K562 (cell line): Measurements from ENCODE around the gene CDC20B. TPM values are rescaled to one million over a fixed set of nuclear protein-coding genes. Genes with fewer than 3 reads are reported as not detected.

ENCODE experiments used
- ATAC-seq: fragments of 200-7000 bp; cut with Tn5 transposase; 3 replicates; pipeline ENCODE4 v1.9.1; 2020; ENCODE audit warnings: moderate library complexity
- BruUV-seq: library from RNA; stranded (reverse); fragments of 400-500 nt; replicated peaks from 2 replicates; lab custom pipeline; 2021; lab: Mats Ljungman, UMichigan
- CTCF ChIA-PET: fragments of 300-600 bp; formaldehyde crosslinking; extraction: SDS; loops from one replicate; lab custom pipeline; 2021; ENCODE audit warnings: low intra/inter-chr PET ratio; lab: Yijun Ruan, JAX
- POLR2A ChIA-PET: fragments of 300-600, 350-650 bp; sonication (Branson Sonifier 250); formaldehyde crosslinking; extraction: SDS; loops from one replicate; lab custom pipeline; 2021; ENCODE audit warnings: antibody characterized with exemption, inconsistent platforms; lab: Yijun Ruan, JAX
- DNase-seq, 4 experiments: peaks; one replicate each; pipeline versions ENCODE4 v3.0.0 to v3.0.0-alpha.2; 2011 to 2018; ENCODE audit warnings: low spot score in 3 of 4, mixed read lengths in 3 of 4; ENCODE audit errors: extremely low read depth in 1 of 4
- FAIRE-seq: peaks from 2 replicates; lab custom pipeline; 2011; peaks lifted over from hg19 to GRCh38; lab: Jason Lieb, UNC
- H2AFZ ChIP-seq: 2 replicates; pipeline ENCODE4 v1.6.0; 2011; ENCODE audit warnings: low read depth, low read length, control low read depth, inconsistent platforms
- H3K27ac ChIP-seq: fragments of 200-600 bp; 3 replicates; pipeline ENCODE4 v1.8.0; 2011; ENCODE audit warnings: low read depth, mild to moderate bottlenecking, control low read depth, inconsistent platforms, low read length, moderate library complexity, mixed read lengths; ENCODE audit errors: extremely low read depth
- H3K27me3 ChIP-seq, 2 experiments: fragments of 300-600 bp in 1 of 2; 2 replicates in 1 of 2; 3 replicates in 1 of 2; pipeline versions ENCODE4 v1.6.0 to v1.8.0; 2011; ENCODE audit warnings: inconsistent platforms in 2 of 2, low read length in 2 of 2, mild to moderate bottlenecking in 1 of 2, mixed read lengths in 1 of 2, moderate library complexity in 1 of 2; ENCODE audit not compliant: control insufficient read depth in 2 of 2, insufficient read depth in 2 of 2
- H3K36me3 ChIP-seq: fragments of 300-600 bp; 3 replicates; pipeline ENCODE4 v1.8.0; 2011; ENCODE audit warnings: mild to moderate bottlenecking, low read length, inconsistent platforms; ENCODE audit not compliant: control insufficient read depth, insufficient read depth
- H3K4me1 ChIP-seq, 2 experiments: fragments of 200-600 bp in 1 of 2; replicated peaks in 1 of 2; 2 replicates in 1 of 2; 3 replicates in 1 of 2; pipeline versions ENCODE4 v1.5.1 to v1.8.0; 2011; ENCODE audit warnings: inconsistent platforms in 2 of 2, low read length in 2 of 2, mild to moderate bottlenecking in 1 of 2, mixed read lengths in 1 of 2, moderate library complexity in 1 of 2; ENCODE audit not compliant: control insufficient read depth in 2 of 2, insufficient read depth in 2 of 2
- H3K4me2 ChIP-seq: 2 replicates; pipeline ENCODE4 v1.6.1; 2011; ENCODE audit warnings: low read length, control low read depth, inconsistent platforms, mixed read lengths; ENCODE audit not compliant: insufficient read depth
- H3K4me3 ChIP-seq: fragments of 200-600 bp; sonication (generic), shearing (Covaris generic); 2 replicates; pipeline ENCODE4 v1.5.1; 2016; ENCODE audit warnings: control low read depth, inconsistent platforms
- H3K79me2 ChIP-seq: fragments of 200-600 bp; 3 replicates; pipeline ENCODE4 v1.8.0; 2011; ENCODE audit warnings: low read length, inconsistent platforms; ENCODE audit not compliant: control insufficient read depth, insufficient read depth
- H3K9ac ChIP-seq, 2 experiments: 2 replicates each; pipeline versions ENCODE4 v1.6.0 to v1.6.1; 2011; ENCODE audit warnings: low read depth in 2 of 2, low read length in 2 of 2, control low read depth in 1 of 2, inconsistent platforms in 1 of 2, mild to moderate bottlenecking in 1 of 2, mixed read lengths in 1 of 2; ENCODE audit not compliant: insufficient read depth in 1 of 2
- H3K9me1 ChIP-seq: one replicate; pipeline ENCODE4 v1.6.0; 2011; ENCODE audit warnings: inconsistent platforms, mild to moderate bottlenecking, low read length, moderate library complexity; ENCODE audit not compliant: control insufficient read depth, insufficient read depth
- H3K9me3 ChIP-seq: replicated peaks from 2 replicates; pipeline ENCODE4 v1.5.1; 2011; ENCODE audit warnings: low read depth, low read length, inconsistent platforms; ENCODE audit not compliant: control insufficient read depth, insufficient read depth
- H4K20me1 ChIP-seq: replicated peaks from 2 replicates; pipeline ENCODE4 v1.6.1; 2011; ENCODE audit warnings: low read length, inconsistent platforms, mixed read lengths; ENCODE audit not compliant: control insufficient read depth, insufficient read depth
- ARID2 ChIP-seq: fragments of 450-650 bp; IDR thresholded peaks from 2 replicates; pipeline ENCODE4 v1.6.1; 2017; ENCODE audit warnings: antibody characterized with exemption, mild to moderate bottlenecking
- ETV5 ChIP-seq: sonication (generic); formaldehyde crosslinking; IDR thresholded peaks from 2 replicates; pipeline ENCODE4 v1.4.0; 2020; ENCODE audit warnings: low read depth, mild to moderate bottlenecking, missing genetic modification reagents
- GABPB2 ChIP-seq: fragments of 250-450 bp; sonication (Bioruptor Pico); conservative IDR thresholded peaks from 2 replicates; pipeline ENCODE4 v1.5.1; 2021; ENCODE audit warnings: mild to moderate bottlenecking
- HMGN3 ChIP-seq: IDR thresholded peaks from 2 replicates; pipeline ENCODE4 v1.6.1; 2011; ENCODE audit warnings: borderline replicate concordance, low read depth, mild to moderate bottlenecking, mixed read lengths, low read length; ENCODE audit not compliant: insufficient read length; ENCODE audit errors: extremely low read depth
- ILF3 ChIP-seq: fragments of 450-650 bp; IDR thresholded peaks from 2 replicates; pipeline ENCODE4 v1.6.1; 2018; ENCODE audit warnings: antibody characterized with exemption, mild to moderate bottlenecking, moderate library complexity, borderline replicate concordance
- KAT2B ChIP-seq: IDR thresholded peaks from one replicate; pipeline ENCODE4 v1.6.1; 2012; ENCODE audit warnings: low read depth, mild to moderate bottlenecking, control low read depth, inconsistent platforms, low read length, moderate library complexity
- MBD2 ChIP-seq: sonication (generic); IDR thresholded peaks from 2 replicates; pipeline ENCODE4 v1.6.1; 2016; ENCODE audit warnings: low read depth, borderline replicate concordance
- MCM3 ChIP-seq: fragments of 450-650 bp; IDR thresholded peaks from 2 replicates; pipeline ENCODE4 v1.6.1; 2016
- MIER1 ChIP-seq: fragments of 450-650 bp; IDR thresholded peaks from 2 replicates; pipeline ENCODE4 v1.6.1; 2016; ENCODE audit warnings: antibody characterized with exemption, mild to moderate bottlenecking, low read depth
- NR2F6 ChIP-seq: fragments of 450-650 bp; formaldehyde crosslinking; IDR thresholded peaks from 2 replicates; pipeline ENCODE4 v1.4.0; 2020; ENCODE audit warnings: mild to moderate bottlenecking
- NR4A1 ChIP-seq, 2 experiments: fragments of 250-450 bp in 1 of 2; fragments of 450-650 bp in 1 of 2; sonication (Bioruptor Pico) in 1 of 2; IDR thresholded peaks; 2 replicates each; pipeline versions ENCODE4 v1.4.0 to v1.6.1; 2016 to 2020; ENCODE audit warnings: mild to moderate bottlenecking in 2 of 2, missing compliant biosample characterization in 1 of 2, missing genetic modification characterization in 1 of 2, moderate library complexity in 1 of 2
- SAFB ChIP-seq: fragments of 200-400 bp; formaldehyde crosslinking; IDR thresholded peaks from 2 replicates; pipeline ENCODE4 v1.6.1; 2017; ENCODE audit warnings: low read depth, low read length, borderline replicate concordance
- U2AF1 ChIP-seq: fragments of 200-400 bp; formaldehyde crosslinking; optimal IDR thresholded peaks from 2 replicates; pipeline ENCODE3; 2017; ENCODE audit warnings: mild to moderate bottlenecking, low read depth, low read length, moderate library complexity
- ZBTB8A ChIP-seq: fragments of 450-650 bp; IDR thresholded peaks from 2 replicates; pipeline ENCODE4 v1.6.1; 2018; ENCODE audit warnings: mild to moderate bottlenecking, moderate library complexity; ENCODE audit not compliant: partially characterized antibody
- ZNF121 ChIP-seq: sonication (generic); formaldehyde crosslinking; conservative IDR thresholded peaks from 2 replicates; pipeline ENCODE4 v1.8.0; 2022; ENCODE audit warnings: missing genetic modification reagents
- WGBS: fragments of 100-300 bp; shearing (Covaris generic); methylation state at CpG from one replicate; pipeline ENCODE4 v1.1.6; 2016; ENCODE audit warnings: low coverage, mixed read lengths; ENCODE audit not compliant: insufficient coverage; ENCODE audit errors: missing lambda C conversion rate; 5-methylcytosine and 5-hydroxymethylcytosine counted together
- in situ Hi-C: fragments of 300-500 bp; cut with MboI; formaldehyde crosslinking; loops from 4 replicates; pipeline ENCODE4 v1.15.0; 2018; ENCODE audit warnings: inconsistent platforms, mixed read lengths
- intact Hi-C: fragments of 100-400 bp; cut with micrococcal nuclease; formaldehyde crosslinking; loops from 2 replicates; pipeline ENCODE4 v1.14.2; 2022
- polyA plus RNA-seq, 8 experiments: library from polyadenylated mRNA; depleted of rRNA in 4 of 8; stranded (reverse) in 5 of 8; unstranded in 3 of 8; fragments of >200 nt; fragmentation: Nextera tagmentation in 2 of 8; fragmentation: Illumina TruSeq in 1 of 8; extraction: Ambion mirVana in 2 of 8; extraction: Trizol in 1 of 8; gene quantifications; 2 replicates each; pipeline versions ENCODE4 v1.2.1 to v1.2.3, GENCODE V29; 2011 to 2014; ENCODE audit warnings: inconsistent platforms in 1 of 8, missing spikeins in 1 of 8
- total RNA-seq, 7 experiments: library from RNA; depleted of rRNA in 6 of 7; stranded (reverse); fragments of >200 nt in 6 of 7; fragmentation: Illumina TruSeq in 2 of 7; extraction: Trizol in 2 of 7; gene quantifications; 2 replicates each; pipeline versions ENCODE4 v1.2.1 to v1.2.3, GENCODE V29; 2011 to 2021; ENCODE audit warnings: low replicate concordance in 1 of 7
- TF ChIP-seq, protein P1 (sequence below): fragments of 250-450 bp; sonication (Bioruptor Pico); IDR thresholded peaks from 2 replicates; pipeline ENCODE4 v1.8.0; 2021; ENCODE audit warnings: moderate library complexity, mild to moderate bottlenecking, inconsistent platforms
- TF ChIP-seq, protein P2 (sequence below): fragments of 450-650 bp; IDR thresholded peaks from one replicate; pipeline ENCODE4 v1.6.1; 2018; ENCODE audit warnings: mild to moderate bottlenecking, moderate library complexity; ENCODE audit not compliant: partially characterized antibody

CDC20B gene
- total and polyA plus RNA-seq, 9 of the 15 experiments (the other 6 are each of a cell fraction or from before 2014, with no cell fraction given) = 0.04 TPM; not detected in 8

DNA sequence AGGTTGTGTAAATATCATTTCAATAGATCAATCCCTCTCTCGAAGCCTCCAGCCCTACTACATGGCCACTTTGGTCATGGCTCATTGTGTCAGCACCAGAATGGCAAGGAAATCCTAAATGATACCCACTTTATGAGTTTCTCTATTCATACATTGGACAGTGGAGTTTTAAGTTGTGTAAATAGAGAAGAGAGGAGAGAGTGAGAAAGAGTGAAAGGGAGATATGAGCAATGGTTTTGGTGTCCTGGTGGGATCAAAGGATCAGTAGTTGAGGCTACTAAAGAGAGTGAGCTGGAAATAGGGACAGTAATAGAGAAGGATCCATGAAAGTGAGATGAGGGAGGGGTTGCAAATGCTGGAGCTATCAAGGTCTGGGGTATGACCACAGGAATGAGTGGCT is 102.0 kb downstream of the CDC20B start:
- POLR2A ChIA-PET = no interaction called here
- FAIRE-seq = no peak
- Histone ChIP-seq H2AFZ (no peak overlapping the region), H3K4me1 (no peaks in the 10 kb centered on the region)
- TF ChIP-seq ETV5 (CRISPR knock-in tag) (no peak), ZNF121 (no peak)
- TF ChIP-seq, all 486 proteins: peak for 0
- 0 out of 5 replicates have a peak, but pooled peaks cover 0 to 5% of the 10 kb centered on the region in 2 experiments for H3K27me3 ChIP-seq
- no peaks in the 10 kb centered on the region for H3K79me2 ChIP-seq
- CTCF ChIA-PET = no interaction called here
- DNase-seq (no peak), ATAC-seq (no peak)
- H3K36me3 ChIP-seq = no peaks in the 10 kb centered on the region
- 0 out of 2 replicates have a peak, but pooled peaks cover 5% of the 10 kb centered on the region for H4K20me1 ChIP-seq
- intact Hi-C loops = no loop called here
- H3K9me3 ChIP-seq = no peaks in the 10 kb centered on the region
- H3K9ac ChIP-seq = no peak overlapping the region
- in situ Hi-C loops = no loop called here
- no TSS peak for BruUV-seq
- H3K4me2 ChIP-seq = no peak overlapping the region
- H3K9me1 ChIP-seq = no peaks in the 10 kb centered on the region
- 7% methylated on average over 1 of the region's 1 CpG for WGBS
- H3K27ac ChIP-seq = no peak overlapping the region
- no peak overlapping the region for H3K4me3 ChIP-seq

DNA sequence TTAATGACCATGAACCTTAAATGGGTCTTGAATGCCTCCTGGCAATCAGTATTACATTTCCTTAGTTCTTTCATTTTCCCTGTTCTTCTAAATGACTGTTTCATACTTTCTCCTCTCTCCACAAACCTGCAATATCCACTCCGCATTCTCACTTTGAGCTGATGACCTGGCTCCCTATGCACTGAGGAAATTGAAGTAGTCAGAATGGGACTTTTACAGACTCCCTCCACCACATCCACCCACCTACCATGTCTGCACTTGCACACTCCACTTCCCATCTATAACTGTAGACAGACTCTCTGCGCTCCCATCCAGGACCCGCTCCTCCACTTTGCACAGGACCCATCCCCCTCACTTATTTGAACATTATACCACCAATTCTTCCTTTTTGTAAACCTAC is 106.7 kb downstream of the CDC20B start:
- no peaks in the 10 kb centered on the region for H3K36me3 ChIP-seq
- no TSS peak for BruUV-seq
- ATAC-seq = no peak
- H2AFZ ChIP-seq = no peak overlapping the region
- ChIA-PET CTCF (no interaction called here), POLR2A (no interaction called here)
- H3K79me2 ChIP-seq = no peaks in the 10 kb centered on the region
- DNase-seq = no peak
- no peak for FAIRE-seq
- H3K4me2 ChIP-seq = no peak overlapping the region
- H3K9me3 ChIP-seq = no peaks in the 10 kb centered on the region
- H3K9ac ChIP-seq = no peak overlapping the region
- H3K27me3 ChIP-seq = peaks cover 0 to 3% of the 10 kb centered on the region in 2 experiments; a peak in 2 of 5 replicates
- WGBS = 0% methylated on average over 3 of the region's 3 CpGs
- no peaks in the 10 kb centered on the region for H3K9me1 ChIP-seq
- intact Hi-C loops (no loop called here), in situ Hi-C loops (no loop called here)
- no peak overlapping the region for H3K27ac ChIP-seq
- H3K4me1 ChIP-seq = no peaks in the 10 kb centered on the region
- H3K4me3 ChIP-seq = no peak overlapping the region
- 0 out of 2 replicates have a peak, but pooled peaks cover 2% of the 10 kb centered on the region for H4K20me1 ChIP-seq
- TF ChIP-seq, protein P1, sequence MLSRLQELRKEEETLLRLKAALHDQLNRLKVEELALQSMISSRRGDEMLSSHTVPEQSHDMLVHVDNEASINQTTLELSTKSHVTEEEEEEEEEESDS = no peak
- TF ChIP-seq ARID2 (no peak), MIER1 (no peak), U2AF1 (no peak), KAT2B (no peak), MBD2 (no peak), MCM3 (no peak), NR2F6 (CRISPR knock-in tag) (no peak), GABPB2 (CRISPR knock-in tag) (no peak), ZBTB8A (no peak), HMGN3 (no peak), ILF3 (no peak), SAFB (no peak), NR4A1 (CRISPR knock-in tag; IDR thresholded peaks at IDR 0.05) (no peak), NR4A1 (tag; IDR thresholded peaks at IDR 0.05) (no peak)
- TF ChIP-seq, protein P2, sequence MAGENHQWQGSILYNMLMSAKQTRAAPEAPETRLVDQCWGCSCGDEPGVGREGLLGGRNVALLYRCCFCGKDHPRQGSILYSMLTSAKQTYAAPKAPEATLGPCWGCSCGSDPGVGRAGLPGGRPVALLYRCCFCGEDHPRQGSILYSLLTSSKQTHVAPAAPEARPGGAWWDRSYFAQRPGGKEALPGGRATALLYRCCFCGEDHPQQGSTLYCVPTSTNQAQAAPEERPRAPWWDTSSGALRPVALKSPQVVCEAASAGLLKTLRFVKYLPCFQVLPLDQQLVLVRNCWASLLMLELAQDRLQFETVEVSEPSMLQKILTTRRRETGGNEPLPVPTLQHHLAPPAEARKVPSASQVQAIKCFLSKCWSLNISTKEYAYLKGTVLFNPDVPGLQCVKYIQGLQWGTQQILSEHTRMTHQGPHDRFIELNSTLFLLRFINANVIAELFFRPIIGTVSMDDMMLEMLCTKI = no peak
